IPS DF 6.9 (cell line): ENCODE results near the gene DDX39B.

Source experiments
- DNase-seq: peaks from one replicate; pipeline ENCODE4 v3.0.0-alpha.2; 2013; ENCODE audit warnings: low read depth, low spot score
- H3K27ac ChIP-seq: one replicate; pipeline ENCODE4 v1.5.1; 2013; ENCODE audit warnings: low read length, control low read depth
- H3K27me3 ChIP-seq: 2 replicates; pipeline ENCODE4 v1.6.1; 2013; ENCODE audit warnings: mild to moderate bottlenecking, low read length; ENCODE audit not compliant: control insufficient read depth, insufficient read depth
- H3K36me3 ChIP-seq: 2 replicates; pipeline ENCODE4 v1.6.1; 2013; ENCODE audit warnings: low read length; ENCODE audit not compliant: control insufficient read depth, insufficient read depth
- H3K4me1 ChIP-seq: 2 replicates; pipeline ENCODE4 v1.6.1; 2013; ENCODE audit warnings: low read length; ENCODE audit not compliant: control insufficient read depth, insufficient read depth
- H3K4me3 ChIP-seq: 2 replicates; pipeline ENCODE4 v1.5.1; 2013; ENCODE audit warnings: mild to moderate bottlenecking, low read length
- H3K9me3 ChIP-seq: 2 replicates; pipeline ENCODE4 v1.6.1; 2013; ENCODE audit warnings: low read length, inconsistent platforms; ENCODE audit not compliant: control insufficient read depth, insufficient read depth
- WGBS: extraction: QIAGEN DNeasy Blood & Tissue Kit; methylation state at CpG from one replicate; pipeline ENCODE4 v1.1.7; 2013; ENCODE audit warnings: mixed read lengths, missing lambda C conversion rate; ENCODE audit not compliant: insufficient read length, insufficient coverage; 5-methylcytosine and 5-hydroxymethylcytosine counted together

Gene DDX39B

DNA sequence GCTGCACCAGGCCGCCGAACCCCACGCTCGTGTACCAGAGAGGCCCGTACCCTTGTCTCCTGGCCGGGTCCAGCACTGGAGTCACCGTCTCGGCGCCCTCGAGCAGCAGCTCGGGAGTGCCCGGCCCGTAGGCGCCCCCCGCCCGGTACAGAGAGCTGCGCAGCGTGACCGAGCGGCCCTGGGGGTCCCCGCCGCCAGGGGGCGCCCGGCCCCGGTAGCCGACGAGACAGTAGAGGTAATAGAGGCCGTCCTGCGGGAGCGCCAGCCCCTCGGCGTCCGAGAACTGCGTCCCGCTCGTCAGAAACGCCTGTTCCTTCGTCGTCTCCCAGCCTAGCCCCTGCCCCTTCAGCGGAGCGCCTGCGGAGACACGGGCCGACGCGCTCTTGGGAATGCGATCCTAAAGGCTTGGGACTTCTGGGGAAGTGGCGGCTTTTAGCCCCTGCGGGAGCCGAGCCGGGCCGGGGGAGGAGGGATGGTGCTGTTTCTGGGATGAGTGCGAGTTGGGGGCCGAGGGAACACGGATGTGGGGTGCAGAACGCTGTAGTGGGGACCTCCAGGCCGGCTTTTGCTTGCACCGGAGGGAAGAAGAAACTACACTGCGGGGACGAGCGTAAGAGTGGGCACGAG is 39.1 kb upstream of the DDX39B start:
- Histone ChIP-seq H3K27me3 (no peaks in the 10 kb centered on the region), H3K4me1 (no peaks in the 10 kb centered on the region; the same call in 1 of the 2 replicates), H3K4me3 (peak overlapping the region; percentile 56), H3K27ac (no peak overlapping the region), H3K9me3 (no peaks in the 10 kb centered on the region), H3K36me3 (no peaks in the 10 kb centered on the region)
- WGBS, result no CpG with 5 or more reads among the region's 62 CpGs
- no peak for DNase-seq

DNA sequence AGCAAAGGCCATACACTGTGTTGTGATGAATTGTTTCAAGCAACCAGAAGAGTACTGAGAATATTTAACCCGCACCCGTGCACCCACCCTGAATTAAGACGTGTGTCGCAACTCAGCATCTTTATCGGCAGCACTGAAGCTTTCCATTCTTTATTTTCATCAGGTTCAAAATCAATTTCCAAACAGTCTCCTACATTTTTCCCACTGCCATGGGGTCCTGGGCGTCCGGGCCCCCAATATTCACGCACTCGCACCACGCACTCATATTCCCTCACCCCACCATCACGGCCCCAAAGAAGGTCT is 38.6 kb upstream of the DDX39B start:
- no peaks in the 10 kb centered on the region for H3K9me3 ChIP-seq
- no peaks in the 10 kb centered on the region for H3K36me3 ChIP-seq
- no peaks in the 10 kb centered on the region for H3K27me3 ChIP-seq
- no peak for DNase-seq
- no peak overlapping the region for H3K27ac ChIP-seq
- H3K4me3 ChIP-seq, result peak overlapping the region; percentile 56; the same call in 1 of the 2 replicates
- no peaks in the 10 kb centered on the region; the same call in 1 of the 2 replicates for H3K4me1 ChIP-seq
- no CpG with 5 or more reads among the region's 11 CpGs for WGBS

DNA sequence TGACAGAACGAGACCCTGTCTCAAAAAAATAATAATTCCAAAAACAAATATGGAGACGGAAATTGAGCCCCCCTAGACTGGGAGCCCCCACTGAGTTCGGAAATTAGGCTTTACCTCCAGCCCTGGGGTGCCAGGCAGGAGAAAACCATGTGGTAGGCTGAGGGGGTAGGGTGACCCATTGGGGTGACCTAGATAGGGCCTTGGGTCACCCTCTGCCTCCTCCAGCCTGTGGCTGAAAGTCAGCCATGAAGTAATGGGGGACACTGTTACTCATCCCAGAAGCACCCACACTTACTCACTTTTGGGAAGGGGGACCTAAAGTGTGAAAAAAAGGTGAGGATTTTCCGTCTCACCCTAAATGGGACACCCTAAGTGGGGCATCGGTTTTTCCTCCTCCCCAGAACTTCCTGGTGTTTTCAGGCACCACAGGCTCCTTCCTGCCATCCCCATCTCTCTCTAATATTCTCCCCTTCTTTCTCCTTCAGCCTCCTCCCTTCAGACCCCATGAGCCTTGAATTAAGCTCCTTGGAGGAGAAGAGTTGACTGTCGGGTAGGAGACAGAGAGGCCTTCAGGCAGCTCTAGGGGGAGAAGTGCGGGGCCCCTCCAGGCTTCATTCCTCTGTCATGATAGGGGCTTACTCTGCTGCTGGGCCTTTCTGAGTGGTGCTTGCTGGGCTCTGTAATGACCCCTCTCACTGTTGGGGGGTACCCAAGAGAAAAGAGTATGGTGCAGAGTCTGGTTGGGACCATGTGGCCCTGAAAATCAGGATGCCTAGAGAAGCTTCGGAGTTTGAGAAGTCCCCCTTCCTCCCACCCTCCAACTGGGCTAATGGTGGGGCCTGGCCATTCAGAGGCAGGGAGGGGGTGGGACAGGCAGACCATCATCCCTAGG is 38.0 kb upstream of the DDX39B start:
- no peak overlapping the region for H3K27ac ChIP-seq
- no peak overlapping the region; the same call in 1 of the 2 replicates for H3K4me3 ChIP-seq
- H3K4me1 ChIP-seq, result no peaks in the 10 kb centered on the region; the same call in 1 of the 2 replicates
- no peaks in the 10 kb centered on the region for H3K27me3 ChIP-seq
- WGBS, result no CpG with 5 or more reads among the region's 8 CpGs
- H3K36me3 ChIP-seq, result no peaks in the 10 kb centered on the region
- DNase-seq, result no peak
- H3K9me3 ChIP-seq, result no peaks in the 10 kb centered on the region

DNA sequence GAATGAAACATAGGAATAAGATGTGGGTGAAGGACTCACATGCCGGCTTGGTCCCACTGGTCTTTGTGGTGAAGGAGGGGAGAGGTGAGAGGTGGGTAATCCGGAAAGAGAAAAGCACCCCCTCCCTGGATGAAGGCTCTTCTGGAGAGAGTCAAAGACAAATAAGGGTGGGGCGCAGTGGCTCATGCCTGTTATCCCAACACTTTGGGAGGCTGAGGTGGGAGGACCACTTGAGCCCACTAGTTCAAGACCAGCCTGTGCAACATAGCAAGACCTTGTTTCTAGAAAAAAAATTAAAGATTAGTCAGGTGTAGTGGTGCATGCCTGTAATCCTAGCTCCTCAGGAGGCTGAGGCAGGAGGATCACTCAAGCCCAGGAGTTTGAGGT is 37.3 kb upstream of the DDX39B start:
- Histone ChIP-seq H3K4me1 (no peaks in the 10 kb centered on the region; the same call in 1 of the 2 replicates), H3K36me3 (no peaks in the 10 kb centered on the region), H3K27me3 (no peaks in the 10 kb centered on the region), H3K4me3 (no peak overlapping the region), H3K27ac (no peak overlapping the region), H3K9me3 (no peaks in the 10 kb centered on the region)
- DNase-seq, result no peak
- WGBS, result no CpG with 5 or more reads among the region's 3 CpGs

DNA sequence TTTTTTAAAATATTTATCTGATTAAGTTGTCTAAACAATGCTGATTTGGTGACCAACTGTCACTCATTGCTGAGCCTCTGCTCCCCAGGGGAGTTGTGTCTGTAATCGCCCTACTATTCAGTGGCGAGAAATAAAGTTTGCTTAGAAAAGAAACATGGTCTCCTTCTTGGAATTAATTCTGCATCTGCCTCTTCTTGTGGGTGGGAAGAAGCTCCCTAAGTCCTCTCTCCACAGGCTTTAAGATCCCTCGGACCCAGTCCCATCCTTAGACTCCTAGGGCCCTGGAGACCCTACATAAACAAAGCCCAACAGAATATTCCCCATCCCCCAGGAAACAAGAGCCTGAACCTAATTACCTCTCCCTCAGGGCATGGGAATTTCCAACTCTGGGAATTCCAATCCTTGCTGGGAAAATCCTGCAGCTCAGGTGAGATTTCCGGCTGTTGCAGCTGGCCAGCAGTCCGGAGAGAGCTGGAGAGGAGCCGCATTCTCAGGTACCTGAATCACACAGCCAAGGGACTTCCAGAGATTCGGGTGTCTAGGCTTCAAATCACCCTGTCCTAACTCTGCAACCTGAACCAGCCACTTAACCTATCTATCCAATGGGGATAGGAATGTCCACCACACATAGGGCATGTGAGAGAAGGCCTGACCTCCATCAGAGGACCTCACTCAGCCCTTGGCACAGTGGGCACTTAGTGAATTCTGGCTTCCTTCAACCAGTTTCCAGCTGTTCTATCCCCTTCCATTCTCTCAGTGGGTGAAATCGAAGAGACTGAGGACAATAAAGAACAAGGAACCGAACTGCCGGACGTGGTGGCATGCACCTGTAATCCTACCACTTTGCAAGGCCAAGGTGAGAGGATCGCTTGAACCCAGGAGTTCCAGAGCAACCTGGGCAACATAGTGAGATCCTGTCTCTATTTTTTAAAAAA is 36.6 kb upstream of the DDX39B start:
- H3K9me3 ChIP-seq, result no peaks in the 10 kb centered on the region
- no peaks in the 10 kb centered on the region for H3K36me3 ChIP-seq
- WGBS, result no CpG with 5 or more reads among the region's 12 CpGs
- no peak overlapping the region for H3K27ac ChIP-seq
- H3K4me1 ChIP-seq, result no peaks in the 10 kb centered on the region; the same call in 1 of the 2 replicates
- no peaks in the 10 kb centered on the region for H3K27me3 ChIP-seq
- H3K4me3 ChIP-seq, result no peak overlapping the region
- no peak for DNase-seq

DNA sequence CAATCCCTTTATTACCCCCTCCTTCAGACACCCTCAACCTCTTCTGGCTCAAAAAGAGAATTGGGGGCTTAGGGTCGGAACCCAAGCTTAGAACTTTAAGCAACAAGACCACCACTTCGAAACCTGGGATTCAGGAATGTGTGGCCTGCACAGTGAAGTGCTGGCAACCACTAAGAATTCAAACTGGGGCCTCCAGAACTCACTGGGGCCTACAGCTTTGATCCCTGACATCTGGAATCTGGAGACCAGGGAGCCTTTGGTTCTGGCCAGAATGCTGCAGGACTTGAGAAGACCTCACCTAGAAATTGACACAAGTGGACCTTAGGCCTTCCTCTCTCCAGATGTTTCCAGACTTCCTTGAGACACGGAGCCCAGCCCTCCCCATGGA is 35.8 kb upstream of the DDX39B start:
- Histone ChIP-seq H3K27ac (no peak overlapping the region), H3K27me3 (no peaks in the 10 kb centered on the region), H3K4me3 (no peak overlapping the region), H3K36me3 (no peaks in the 10 kb centered on the region), H3K4me1 (no peaks in the 10 kb centered on the region; the same call in 1 of the 2 replicates), H3K9me3 (no peaks in the 10 kb centered on the region)
- no CpG with 5 or more reads among the region's 3 CpGs for WGBS
- DNase-seq, result no peak

DNA sequence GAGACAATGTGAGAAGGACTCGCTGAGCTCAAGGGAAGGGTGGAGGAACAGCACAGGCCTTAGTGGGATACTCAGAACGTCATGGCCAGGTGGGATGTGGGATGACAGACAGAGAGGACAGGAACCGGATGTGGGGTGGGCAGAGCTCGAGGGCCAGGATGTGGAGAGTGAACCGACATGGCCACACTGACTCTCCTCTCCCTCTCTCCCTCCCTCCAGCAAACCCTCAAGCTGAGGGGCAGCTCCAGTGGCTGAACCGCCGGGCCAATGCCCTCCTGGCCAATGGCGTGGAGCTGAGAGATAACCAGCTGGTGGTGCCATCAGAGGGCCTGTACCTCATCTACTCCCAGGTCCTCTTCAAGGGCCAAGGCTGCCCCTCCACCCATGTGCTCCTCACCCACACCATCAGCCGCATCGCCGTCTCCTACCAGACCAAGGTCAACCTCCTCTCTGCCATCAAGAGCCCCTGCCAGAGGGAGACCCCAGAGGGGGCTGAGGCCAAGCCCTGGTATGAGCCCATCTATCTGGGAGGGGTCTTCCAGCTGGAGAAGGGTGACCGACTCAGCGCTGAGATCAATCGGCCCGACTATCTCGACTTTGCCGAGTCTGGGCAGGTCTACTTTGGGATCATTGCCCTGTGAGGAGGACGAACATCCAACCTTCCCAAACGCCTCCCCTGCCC is 35.2 kb upstream of the DDX39B start:
- no peak overlapping the region for H3K4me3 ChIP-seq
- H3K4me1 ChIP-seq, result no peaks in the 10 kb centered on the region; the same call in 1 of the 2 replicates
- H3K36me3 ChIP-seq, result no peaks in the 10 kb centered on the region
- no CpG with 5 or more reads among the region's 19 CpGs for WGBS
- DNase-seq, result no peak
- H3K27ac ChIP-seq, result no peak overlapping the region
- H3K27me3 ChIP-seq, result no peaks in the 10 kb centered on the region
- H3K9me3 ChIP-seq, result no peaks in the 10 kb centered on the region

DNA sequence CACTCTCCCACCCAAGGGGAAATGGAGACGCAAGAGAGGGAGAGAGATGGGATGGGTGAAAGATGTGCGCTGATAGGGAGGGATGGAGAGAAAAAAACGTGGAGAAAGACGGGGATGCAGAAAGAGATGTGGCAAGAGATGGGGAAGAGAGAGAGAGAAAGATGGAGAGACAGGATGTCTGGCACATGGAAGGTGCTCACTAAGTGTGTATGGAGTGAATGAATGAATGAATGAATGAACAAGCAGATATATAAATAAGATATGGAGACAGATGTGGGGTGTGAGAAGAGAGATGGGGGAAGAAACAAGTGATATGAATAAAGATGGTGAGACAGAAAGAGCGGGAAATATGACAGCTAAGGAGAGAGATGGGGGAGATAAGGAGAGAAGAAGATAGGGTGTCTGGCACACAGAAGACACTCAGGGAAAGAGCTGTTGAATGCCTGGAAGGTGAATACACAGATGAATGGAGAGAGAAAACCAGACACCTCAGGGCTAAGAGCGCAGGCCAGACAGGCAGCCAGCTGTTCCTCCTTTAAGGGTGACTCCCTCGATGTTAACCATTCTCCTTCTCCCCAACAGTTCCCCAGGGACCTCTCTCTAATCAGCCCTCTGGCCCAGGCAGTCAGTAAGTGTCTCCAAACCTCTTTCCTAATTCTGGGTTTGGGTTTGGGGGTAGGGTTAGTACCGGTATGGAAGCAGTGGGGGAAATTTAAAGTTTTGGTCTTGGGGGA is 34.3 kb upstream of the DDX39B start:
- H3K4me3 ChIP-seq, result no peak overlapping the region
- no peaks in the 10 kb centered on the region for H3K9me3 ChIP-seq
- H3K36me3 ChIP-seq, result no peaks in the 10 kb centered on the region
- H3K27ac ChIP-seq, result no peak overlapping the region
- no peaks in the 10 kb centered on the region for H3K27me3 ChIP-seq
- no peak for DNase-seq
- H3K4me1 ChIP-seq, result no peaks in the 10 kb centered on the region; the same call in 1 of the 2 replicates
- 100% methylated on average over 5 of the region's 8 CpGs for whole genome bisulfite sequencing

DNA sequence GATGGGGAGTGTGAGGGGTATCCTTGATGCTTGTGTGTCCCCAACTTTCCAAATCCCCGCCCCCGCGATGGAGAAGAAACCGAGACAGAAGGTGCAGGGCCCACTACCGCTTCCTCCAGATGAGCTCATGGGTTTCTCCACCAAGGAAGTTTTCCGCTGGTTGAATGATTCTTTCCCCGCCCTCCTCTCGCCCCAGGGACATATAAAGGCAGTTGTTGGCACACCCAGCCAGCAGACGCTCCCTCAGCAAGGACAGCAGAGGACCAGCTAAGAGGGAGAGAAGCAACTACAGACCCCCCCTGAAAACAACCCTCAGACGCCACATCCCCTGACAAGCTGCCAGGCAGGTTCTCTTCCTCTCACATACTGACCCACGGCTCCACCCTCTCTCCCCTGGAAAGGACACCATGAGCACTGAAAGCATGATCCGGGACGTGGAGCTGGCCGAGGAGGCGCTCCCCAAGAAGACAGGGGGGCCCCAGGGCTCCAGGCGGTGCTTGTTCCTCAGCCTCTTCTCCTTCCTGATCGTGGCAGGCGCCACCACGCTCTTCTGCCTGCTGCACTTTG is 33.6 kb upstream of the DDX39B start, which contains the start of gene TNF:
Gene TNF, plus strand, starts transcription at position 231 of the 567 bp plus-strand sequence. Its CDS starts 177 bp downstream, at position 408.
- no peak within 1 kb of the TSS for H3K4me3 ChIP-seq
- no peak for DNase-seq
- H3K27ac ChIP-seq, result no peak within 1 kb of the TSS
- no peaks in the 10 kb centered on the region for H3K27me3 ChIP-seq
- H3K9me3 ChIP-seq, result no peaks in the 10 kb centered on the region
- H3K4me1 ChIP-seq, result no peaks in the 10 kb centered on the region; the same call in 1 of the 2 replicates
- WGBS, result no CpG with 5 or more reads among the region's 19 CpGs
- no peaks in the 10 kb centered on the region for H3K36me3 ChIP-seq
